Measurements from ENCODE around the gene EHMT1. TPM values are rescaled to one million over a fixed set of nuclear protein-coding genes. Genes with fewer than 3 reads are reported as not detected.
A peak's percentile ranks its signal among the peaks of the same experiment; 100 is the strongest.

The EHMT1 gene
- total and polyA plus RNA-seq, 9 of the 15 experiments (the other 6 are each of a cell fraction or from before 2014, with no cell fraction given), result 2.2 to 76.0 (median 36.4) TPM

DNA sequence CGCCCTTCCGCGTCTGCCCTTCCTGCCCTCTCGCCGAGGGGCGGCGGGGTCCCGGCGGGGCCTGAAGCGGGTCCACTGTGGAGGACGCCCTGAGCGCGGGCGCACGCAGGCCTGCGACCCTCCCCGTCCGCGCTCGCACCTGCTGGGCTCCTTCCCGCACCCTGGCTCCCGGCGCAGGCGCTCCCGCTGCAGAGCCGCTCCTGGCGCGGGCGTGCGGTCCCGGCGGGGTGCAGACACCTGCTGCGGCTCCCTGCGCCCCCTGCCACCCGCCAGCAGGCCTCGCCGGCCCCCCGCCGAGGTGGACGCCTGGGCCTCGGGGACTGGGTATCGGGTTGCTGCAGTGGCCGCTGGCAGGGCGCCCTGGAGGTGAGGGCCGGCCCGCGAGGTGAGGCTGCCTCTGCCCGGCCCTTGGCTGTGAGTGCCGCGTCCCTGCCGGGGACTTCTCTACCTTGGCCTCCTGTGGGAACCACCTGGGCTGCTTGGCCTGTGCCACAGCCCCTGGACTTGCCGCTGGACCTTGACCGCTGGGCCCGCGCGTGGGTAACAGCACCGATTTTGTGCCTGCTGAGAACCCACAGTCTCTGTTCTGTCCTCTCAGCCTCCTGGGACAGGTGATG lies 12.7 kb upstream of the EHMT1 start (continued):
- TF ChIP-seq, protein P1, sequence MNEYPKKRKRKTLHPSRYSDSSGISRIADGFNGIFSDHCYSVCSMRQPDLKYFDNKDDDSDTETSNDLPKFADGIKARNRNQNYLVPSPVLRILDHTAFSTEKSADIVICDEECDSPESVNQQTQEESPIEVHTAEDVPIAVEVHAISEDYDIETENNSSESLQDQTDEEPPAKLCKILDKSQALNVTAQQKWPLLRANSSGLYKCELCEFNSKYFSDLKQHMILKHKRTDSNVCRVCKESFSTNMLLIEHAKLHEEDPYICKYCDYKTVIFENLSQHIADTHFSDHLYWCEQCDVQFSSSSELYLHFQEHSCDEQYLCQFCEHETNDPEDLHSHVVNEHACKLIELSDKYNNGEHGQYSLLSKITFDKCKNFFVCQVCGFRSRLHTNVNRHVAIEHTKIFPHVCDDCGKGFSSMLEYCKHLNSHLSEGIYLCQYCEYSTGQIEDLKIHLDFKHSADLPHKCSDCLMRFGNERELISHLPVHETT (CRISPR knock-in tag; conservative IDR thresholded peaks at IDR 0.05 in 1 of 2, IDR thresholded peaks at IDR 0.05 in 1 of 2), result 0 out of 4 replicates have a peak, but pooled peaks of 1 of the 2 experiments have one; percentile 15
- TF ChIP-seq, protein P2, sequence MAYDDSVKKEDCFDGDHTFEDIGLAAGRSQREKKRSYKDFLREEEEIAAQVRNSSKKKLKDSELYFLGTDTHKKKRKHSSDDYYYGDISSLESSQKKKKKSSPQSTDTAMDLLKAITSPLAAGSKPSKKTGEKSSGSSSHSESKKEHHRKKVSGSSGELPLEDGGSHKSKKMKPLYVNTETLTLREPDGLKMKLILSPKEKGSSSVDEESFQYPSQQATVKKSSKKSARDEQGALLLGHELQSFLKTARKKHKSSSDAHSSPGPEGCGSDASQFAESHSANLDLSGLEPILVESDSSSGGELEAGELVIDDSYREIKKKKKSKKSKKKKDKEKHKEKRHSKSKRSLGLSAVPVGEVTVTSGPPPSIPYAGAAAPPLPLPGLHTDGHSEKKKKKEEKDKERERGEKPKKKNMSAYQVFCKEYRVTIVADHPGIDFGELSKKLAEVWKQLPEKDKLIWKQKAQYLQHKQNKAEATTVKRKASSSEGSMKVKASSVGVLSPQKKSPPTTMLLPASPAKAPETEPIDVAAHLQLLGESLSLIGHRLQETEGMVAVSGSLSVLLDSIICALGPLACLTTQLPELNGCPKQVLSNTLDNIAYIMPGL (CRISPR knock-in tag; IDR thresholded peaks at IDR 0.05), result no peak
- peak; percentile 44; the same call in 1 of the 2 replicates for TF ChIP-seq ELF1 (tag; IDR thresholded peaks at IDR 0.05)
- TF ChIP-seq, protein P3, sequence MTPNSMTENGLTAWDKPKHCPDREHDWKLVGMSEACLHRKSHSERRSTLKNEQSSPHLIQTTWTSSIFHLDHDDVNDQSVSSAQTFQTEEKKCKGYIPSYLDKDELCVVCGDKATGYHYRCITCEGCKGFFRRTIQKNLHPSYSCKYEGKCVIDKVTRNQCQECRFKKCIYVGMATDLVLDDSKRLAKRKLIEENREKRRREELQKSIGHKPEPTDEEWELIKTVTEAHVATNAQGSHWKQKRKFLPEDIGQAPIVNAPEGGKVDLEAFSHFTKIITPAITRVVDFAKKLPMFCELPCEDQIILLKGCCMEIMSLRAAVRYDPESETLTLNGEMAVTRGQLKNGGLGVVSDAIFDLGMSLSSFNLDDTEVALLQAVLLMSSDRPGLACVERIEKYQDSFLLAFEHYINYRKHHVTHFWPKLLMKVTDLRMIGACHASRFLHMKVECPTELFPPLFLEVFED (CRISPR knock-in tag; conservative IDR thresholded peaks at IDR 0.05), result no peak
- peak; percentile 38 for TF ChIP-seq RBBP5 (IDR thresholded peaks at IDR 0.05; ENCODE audit: borderline replicate concordance, insufficient read depth, low read length, poor library complexity, severe bottlenecking)
- peak in 1 of 2 experiments; percentile 79; a peak in 2 of 4 replicates for TF ChIP-seq NRF1 (conservative IDR thresholded peaks at IDR 0.05 in 1 of 2, IDR thresholded peaks at IDR 0.05 in 1 of 2)
- peak; percentile 36 for TF ChIP-seq SAP30 (IDR thresholded peaks at IDR 0.05; ENCODE audit: borderline replicate concordance, insufficient read depth, low read depth, low read length, poor library complexity, severe bottlenecking)
- TF ChIP-seq, protein P4, sequence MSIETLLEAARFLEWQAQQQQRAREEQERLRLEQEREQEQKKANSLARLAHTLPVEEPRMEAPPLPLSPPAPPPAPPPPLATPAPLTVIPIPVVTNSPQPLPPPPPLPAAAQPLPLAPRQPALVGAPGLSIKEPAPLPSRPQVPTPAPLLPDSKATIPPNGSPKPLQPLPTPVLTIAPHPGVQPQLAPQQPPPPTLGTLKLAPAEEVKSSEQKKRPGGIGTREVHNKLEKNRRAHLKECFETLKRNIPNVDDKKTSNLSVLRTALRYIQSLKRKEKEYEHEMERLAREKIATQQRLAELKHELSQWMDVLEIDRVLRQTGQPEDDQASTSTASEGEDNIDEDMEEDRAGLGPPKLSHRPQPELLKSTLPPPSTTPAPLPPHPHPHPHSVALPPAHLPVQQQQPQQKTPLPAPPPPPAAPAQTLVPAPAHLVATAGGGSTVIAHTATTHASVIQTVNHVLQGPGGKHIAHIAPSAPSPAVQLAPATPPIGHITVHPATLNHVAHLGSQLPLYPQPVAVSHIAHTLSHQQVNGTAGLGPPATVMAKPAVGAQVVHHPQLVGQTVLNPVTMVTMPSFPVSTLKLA (conservative IDR thresholded peaks at IDR 0.05), result no peak
- TF ChIP-seq, protein P5, sequence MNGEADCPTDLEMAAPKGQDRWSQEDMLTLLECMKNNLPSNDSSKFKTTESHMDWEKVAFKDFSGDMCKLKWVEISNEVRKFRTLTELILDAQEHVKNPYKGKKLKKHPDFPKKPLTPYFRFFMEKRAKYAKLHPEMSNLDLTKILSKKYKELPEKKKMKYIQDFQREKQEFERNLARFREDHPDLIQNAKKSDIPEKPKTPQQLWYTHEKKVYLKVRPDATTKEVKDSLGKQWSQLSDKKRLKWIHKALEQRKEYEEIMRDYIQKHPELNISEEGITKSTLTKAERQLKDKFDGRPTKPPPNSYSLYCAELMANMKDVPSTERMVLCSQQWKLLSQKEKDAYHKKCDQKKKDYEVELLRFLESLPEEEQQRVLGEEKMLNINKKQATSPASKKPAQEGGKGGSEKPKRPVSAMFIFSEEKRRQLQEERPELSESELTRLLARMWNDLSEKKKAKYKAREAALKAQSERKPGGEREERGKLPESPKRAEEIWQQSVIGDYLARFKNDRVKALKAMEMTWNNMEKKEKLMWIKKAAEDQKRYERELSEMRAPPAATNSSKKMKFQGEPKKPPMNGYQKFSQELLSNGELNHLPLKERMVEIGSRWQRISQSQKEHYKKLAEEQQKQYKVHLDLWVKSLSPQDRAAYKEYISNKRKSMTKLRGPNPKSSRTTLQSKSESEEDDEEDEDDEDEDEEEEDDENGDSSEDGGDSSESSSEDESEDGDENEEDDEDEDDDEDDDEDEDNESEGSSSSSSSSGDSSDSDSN (IDR thresholded peaks at IDR 0.05; ENCODE audit: borderline replicate concordance in 1 of 2, low read depth in 2 of 2, low read length in 2 of 2), result peak; percentile 4 to 51; a peak in 2 of 4 replicates
- peak in 1 of 2 experiments; percentile 23; a peak in 1 of 4 replicates for TF ChIP-seq MAZ (CRISPR knock-in tag; conservative IDR thresholded peaks at IDR 0.05 in 1 of 2, IDR thresholded peaks at IDR 0.05 in 1 of 2)
- TF ChIP-seq, protein P6, sequence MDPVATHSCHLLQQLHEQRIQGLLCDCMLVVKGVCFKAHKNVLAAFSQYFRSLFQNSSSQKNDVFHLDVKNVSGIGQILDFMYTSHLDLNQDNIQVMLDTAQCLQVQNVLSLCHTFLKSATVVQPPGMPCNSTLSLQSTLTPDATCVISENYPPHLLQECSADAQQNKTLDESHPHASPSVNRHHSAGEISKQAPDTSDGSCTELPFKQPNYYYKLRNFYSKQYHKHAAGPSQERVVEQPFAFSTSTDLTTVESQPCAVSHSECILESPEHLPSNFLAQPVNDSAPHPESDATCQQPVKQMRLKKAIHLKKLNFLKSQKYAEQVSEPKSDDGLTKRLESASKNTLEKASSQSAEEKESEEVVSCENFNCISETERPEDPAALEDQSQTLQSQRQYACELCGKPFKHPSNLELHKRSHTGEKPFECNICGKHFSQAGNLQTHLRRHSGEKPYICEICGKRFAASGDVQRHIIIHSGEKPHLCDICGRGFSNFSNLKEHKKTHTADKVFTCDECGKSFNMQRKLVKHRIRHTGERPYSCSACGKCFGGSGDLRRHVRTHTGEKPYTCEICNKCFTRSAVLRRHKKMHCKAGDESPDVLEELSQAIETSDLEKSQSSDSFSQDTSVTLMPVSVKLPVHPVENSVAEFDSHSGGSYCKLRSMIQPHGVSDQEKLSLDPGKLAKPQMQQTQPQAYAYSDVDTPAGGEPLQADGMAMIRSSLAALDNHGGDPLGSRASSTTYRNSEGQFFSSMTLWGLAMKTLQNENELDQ (CRISPR knock-in tag; IDR thresholded peaks at IDR 0.05; ENCODE audit: borderline replicate concordance), result no peak
